Type B pancreatic cell (in vitro differentiated cells): ENCODE measurements around the gene PLXNA2. TPM values are rescaled to one million over a fixed set of nuclear protein-coding genes. Genes with fewer than 3 reads are reported as not detected.

Source experiments
- DNase-seq: peaks from one replicate; pipeline ENCODE4 v3.0.0; 2021; ENCODE audit warnings: mixed read lengths; ENCODE audit not compliant: unreplicated experiment; ENCODE audit errors: extremely low spot score
- H3K27ac Mint-ChIP-seq: 2 replicates; pipeline ENCODE4 v1.8.0; 2021; ENCODE audit warnings: mild to moderate bottlenecking, mixed read lengths
- H3K27me3 Mint-ChIP-seq: 2 replicates; pipeline ENCODE4 v1.8.0; 2021; ENCODE audit warnings: mixed read lengths
- H3K36me3 Mint-ChIP-seq: 2 replicates; pipeline ENCODE4 v1.8.0; 2021; ENCODE audit warnings: mixed read lengths
- H3K4me1 Mint-ChIP-seq: one replicate; pipeline ENCODE4 v1.8.0; 2021; ENCODE audit warnings: mixed read lengths; ENCODE audit not compliant: unreplicated experiment
- H3K4me3 Mint-ChIP-seq: 2 replicates; pipeline ENCODE4 v1.8.0; 2021; ENCODE audit warnings: mild to moderate bottlenecking, mixed read lengths
- H3K9me3 Mint-ChIP-seq: 2 replicates; pipeline ENCODE4 v1.8.0; 2021; ENCODE audit warnings: mixed read lengths
- CTCF ChIP-seq: fragments of 200-600 bp; sonication (generic); conservative IDR thresholded peaks from 2 replicates; pipeline ENCODE4 v1.5.0; 2021; ENCODE audit warnings: antibody characterized with exemption, mild to moderate bottlenecking
- total RNA-seq: library from RNA; stranded (reverse); gene quantifications from 2 replicates; pipeline ENCODE4 v1.2.1, GENCODE V29; 2021; ENCODE audit warnings: low replicate concordance

The PLXNA2 gene
- total RNA-seq, 1 donor from 2014 or later = 80.1 TPM

- H3K4me1 Mint-ChIP-seq = no peaks in the 10 kb centered on the region
- peaks cover 6% of the 10 kb centered on the region for H3K9me3 Mint-ChIP-seq
- no peaks in the 10 kb centered on the region for H3K36me3 Mint-ChIP-seq
- TF ChIP-seq CTCF = no peak
- peaks cover 29% of the 10 kb centered on the region for H3K27me3 Mint-ChIP-seq
- no peak for DNase-seq
- H3K27ac Mint-ChIP-seq = no peak overlapping the region
- no peak overlapping the region for H3K4me3 Mint-ChIP-seq
These were observed 251.4 kb downstream of the PLXNA2 start for GRCh38 chr1:207992677-207993236.

- Mint-ChIP-seq H3K27me3 (peaks cover 29% of the 10 kb centered on the region), H3K27ac (no peak overlapping the region), H3K36me3 (no peaks in the 10 kb centered on the region), H3K9me3 (peaks cover 6% of the 10 kb centered on the region), H3K4me3 (no peak overlapping the region), H3K4me1 (no peaks in the 10 kb centered on the region)
- no peak for TF ChIP-seq CTCF
- peak; percentile 18 for DNase-seq
These were observed 252.6 kb downstream of the PLXNA2 start for GRCh38 chr1:207991583-207992026.

- DNase-seq = peak; percentile 58
- Mint-ChIP-seq H3K4me1 (no peaks in the 10 kb centered on the region), H3K27ac (no peak overlapping the region)
These were observed 253.2 kb downstream of the PLXNA2 start for GRCh38 chr1:207990876-207991582.

GRCh38 chr1:207990455-207990854, 253.7 kb downstream of the PLXNA2 start:
- peak; percentile 22 for DNase-seq
- H3K27me3 Mint-ChIP-seq = peaks cover 29% of the 10 kb centered on the region
- TF ChIP-seq CTCF = no peak
- H3K4me3 Mint-ChIP-seq = no peak overlapping the region
- H3K27ac Mint-ChIP-seq = no peak overlapping the region
- H3K4me1 Mint-ChIP-seq = no peaks in the 10 kb centered on the region
- no peaks in the 10 kb centered on the region for H3K36me3 Mint-ChIP-seq
- peaks cover 6% of the 10 kb centered on the region for H3K9me3 Mint-ChIP-seq

More at GRCh38 chr1:207990876-207991582, 253.2 kb downstream of the PLXNA2 start:
- peaks cover 29% of the 10 kb centered on the region for H3K27me3 Mint-ChIP-seq
- peaks cover 6% of the 10 kb centered on the region for H3K9me3 Mint-ChIP-seq
- H3K36me3 Mint-ChIP-seq = no peaks in the 10 kb centered on the region
- no peak for TF ChIP-seq CTCF
- H3K4me3 Mint-ChIP-seq = no peak overlapping the region

GRCh38 chr1:207988326-207989165, 255.6 kb downstream of the PLXNA2 start:
- no peak overlapping the region for H3K27ac Mint-ChIP-seq

More at GRCh38 chr1:207988326-207989165, 255.6 kb downstream of the PLXNA2 start:
- H3K4me1 Mint-ChIP-seq = no peaks in the 10 kb centered on the region
- no peak for TF ChIP-seq CTCF
- no peak overlapping the region for H3K4me3 Mint-ChIP-seq
- peaks cover 4% of the 10 kb centered on the region for H3K9me3 Mint-ChIP-seq
- peak; percentile 32 for DNase-seq
- peaks cover 22% of the 10 kb centered on the region for H3K27me3 Mint-ChIP-seq
- H3K36me3 Mint-ChIP-seq = no peaks in the 10 kb centered on the region
